Prostate gland (tissue), 2 donors: Measurements from ENCODE around the gene PABPN1. TPM values are rescaled to one million over a fixed set of nuclear protein-coding genes. Genes with fewer than 3 reads are reported as not detected.
A peak's percentile ranks its signal among the peaks of the same experiment; 100 is the strongest.
"Not testable (repeated sequence)": the region's sequence is repeated elsewhere in the genome, so short reads cannot be mapped to it uniquely, and the experiment has no call there.

Experiments used
- DNase-seq: peaks from one replicate; pipeline ENCODE4 v3.0.0-alpha.2; 2019; ENCODE audit warnings: low spot score
- H3K27ac ChIP-seq, 2 donors: fragments of 200-600 bp; sonication (generic); 2 replicates each; pipeline ENCODE4 v1.5.1; 2017 to 2019
- H3K27me3 ChIP-seq: fragments of 200-600 bp; sonication (generic); replicated peaks from 2 replicates; pipeline ENCODE4 v1.5.1; 2019; ENCODE audit not compliant: insufficient read depth
- H3K36me3 ChIP-seq, 2 donors: fragments of 200-600 bp; sonication (generic); 1 replicate in 1 of 2; 2 replicates in 1 of 2; pipeline versions ENCODE4 v1.5.1 to v1.8.1; 2017 to 2019
- H3K4me1 ChIP-seq: fragments of 200-600 bp; sonication (generic); replicated peaks from 2 replicates; pipeline ENCODE4 v1.5.1; 2019
- H3K4me3 ChIP-seq, 2 donors: fragments of 200-600 bp; sonication (generic); 2 replicates each; pipeline ENCODE4 v1.5.1; 2017 to 2019
- H3K9me3 ChIP-seq: fragments of 200-600 bp; sonication (generic); 2 replicates; pipeline ENCODE4 v1.5.1; 2017
- POLR2A ChIP-seq: fragments of 450-650 bp; IDR thresholded peaks from one replicate; pipeline ENCODE4 v1.6.1; 2016; ENCODE audit warnings: antibody characterized with exemption, mild to moderate bottlenecking
- POLR2AphosphoS5 ChIP-seq: sonication (generic); formaldehyde crosslinking; IDR thresholded peaks from one replicate; pipeline ENCODE4 v1.6.1; 2017; ENCODE audit warnings: antibody characterized with exemption
- WGBS: methylation state at CpG from one replicate; pipeline ENCODE4 v1.1.5; 2018; 5-methylcytosine and 5-hydroxymethylcytosine counted together
- intact Hi-C: fragments of 100-400 bp; cut with DNase I; formaldehyde crosslinking; loops from one replicate; pipeline ENCODE4 v1.14.2; 2022
- total RNA-seq, 2 donors: library from RNA; depleted of rRNA; stranded (reverse); fragments of >200 nt; gene quantifications; one replicate each; pipeline ENCODE4 v1.1.0, GENCODE V29; 2016
- TF ChIP-seq, protein P1 (sequence below), 4 experiments: fragments of 200-600 bp in 2 of 4; fragments of 450-650 bp in 2 of 4; sonication (generic) in 2 of 4; IDR thresholded peaks; 1 replicate in 3 of 4; 2 replicates in 1 of 4; pipeline ENCODE4 v1.5.1; 2016 to 2019; ENCODE audit warnings: antibody characterized with exemption in 4 of 4, mild to moderate bottlenecking in 2 of 4, moderate library complexity in 2 of 4

Gene PABPN1
- total RNA-seq: 100 to 1,000 TPM in 1 of 2 donors, 10 to 100 TPM in 1; 62.7 to 113 TPM

- Histone ChIP-seq H3K9me3 (no peaks in the 10 kb centered on the region), H3K36me3 (peaks cover 0 to 7% of the 10 kb centered on the region in 2 donors), H3K27ac (peak within 1 kb of the TSS; percentile 98), H3K4me1 (no peaks in the 10 kb centered on the region), H3K4me3 (peak within 1 kb of the TSS; percentile 96 to 98), H3K27me3 (no peaks in the 10 kb centered on the region)
- intact Hi-C loops: loop anchor here (2.0 to 10.0 kb wide), 3 partner anchors 14 to 244 kb away; partner anchors contain the start of genes AP1G2, BCL2L2 and NGDN
- DNase-seq: peak; percentile 100
- TF ChIP-seq POLR2AphosphoS5 (peak; percentile 98), POLR2A (peak; percentile 68)
- TF ChIP-seq, protein P1, sequence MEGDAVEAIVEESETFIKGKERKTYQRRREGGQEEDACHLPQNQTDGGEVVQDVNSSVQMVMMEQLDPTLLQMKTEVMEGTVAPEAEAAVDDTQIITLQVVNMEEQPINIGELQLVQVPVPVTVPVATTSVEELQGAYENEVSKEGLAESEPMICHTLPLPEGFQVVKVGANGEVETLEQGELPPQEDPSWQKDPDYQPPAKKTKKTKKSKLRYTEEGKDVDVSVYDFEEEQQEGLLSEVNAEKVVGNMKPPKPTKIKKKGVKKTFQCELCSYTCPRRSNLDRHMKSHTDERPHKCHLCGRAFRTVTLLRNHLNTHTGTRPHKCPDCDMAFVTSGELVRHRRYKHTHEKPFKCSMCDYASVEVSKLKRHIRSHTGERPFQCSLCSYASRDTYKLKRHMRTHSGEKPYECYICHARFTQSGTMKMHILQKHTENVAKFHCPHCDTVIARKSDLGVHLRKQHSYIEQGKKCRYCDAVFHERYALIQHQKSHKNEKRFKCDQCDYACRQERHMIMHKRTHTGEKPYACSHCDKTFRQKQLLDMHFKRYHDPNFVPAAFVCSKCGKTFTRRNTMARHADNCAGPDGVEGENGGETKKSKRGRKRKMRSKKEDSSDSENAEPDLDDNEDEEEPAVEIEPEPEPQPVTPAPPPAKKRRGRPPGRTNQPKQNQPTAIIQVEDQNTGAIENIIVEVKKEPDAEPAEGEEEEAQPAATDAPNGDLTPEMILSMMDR (IDR thresholded peaks at IDR 0.05): peak in 1 of 4 experiments; percentile 5
- 4% methylated on average over 44 of the region's 63 CpGs for WGBS
Measured at GRCh38 chr14:23320584-23321571, at the start of gene PABPN1. PABPN1 (plus strand) TSS chr14:23321457; CDS start chr14:23321470, 13 bp downstream.

GRCh38 chr14:23275412-23275811 is 45.8 kb upstream of the PABPN1 start:
- intact Hi-C loops: no loop called here
- DNase-seq: no peak
- TF ChIP-seq, protein P1 (IDR thresholded peaks at IDR 0.05): no peak
- no peak for TF ChIP-seq POLR2AphosphoS5
- no peak overlapping the region for H3K27ac ChIP-seq
- no peaks in the 10 kb centered on the region for H3K4me1 ChIP-seq
- H3K4me3 ChIP-seq: no peak overlapping the region
- H3K9me3 ChIP-seq: no peaks in the 10 kb centered on the region
- no peaks in the 10 kb centered on the region for H3K36me3 ChIP-seq
- WGBS: 97% methylated on average over 2 of the region's 2 CpGs
- H3K27me3 ChIP-seq: no peaks in the 10 kb centered on the region

DNA sequence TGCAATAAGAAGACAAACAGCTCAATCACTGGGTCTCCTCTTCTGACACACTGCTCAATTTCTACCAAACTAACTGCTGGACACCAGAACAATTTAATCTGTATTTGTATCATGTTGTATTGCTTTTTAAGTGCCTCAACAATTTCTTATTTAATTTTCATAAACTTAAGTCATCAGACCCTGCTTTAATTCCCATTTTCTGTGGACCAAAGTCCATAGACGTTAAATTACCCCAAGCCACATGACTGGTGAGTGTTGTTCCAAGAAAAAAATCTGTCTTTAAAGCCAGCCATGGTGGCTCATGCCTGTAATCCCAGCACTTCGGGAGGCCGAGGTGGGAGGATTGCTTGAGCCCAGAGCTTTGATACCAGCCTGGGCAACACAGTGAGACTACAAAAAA is 44.1 kb upstream of the PABPN1 start:
- 87% methylated on average over 3 of the region's 3 CpGs for WGBS
- Histone ChIP-seq H3K27me3 (no peaks in the 10 kb centered on the region), H3K27ac (no peak overlapping the region), H3K4me1 (no peaks in the 10 kb centered on the region), H3K4me3 (no peak overlapping the region), H3K36me3 (no peaks in the 10 kb centered on the region), H3K9me3 (no peaks in the 10 kb centered on the region)
- TF ChIP-seq, protein P1 (IDR thresholded peaks at IDR 0.05): no peak
- TF ChIP-seq POLR2A (no peak), POLR2AphosphoS5 (no peak)
- no peak for DNase-seq
- intact Hi-C loops: no loop called here

DNA sequence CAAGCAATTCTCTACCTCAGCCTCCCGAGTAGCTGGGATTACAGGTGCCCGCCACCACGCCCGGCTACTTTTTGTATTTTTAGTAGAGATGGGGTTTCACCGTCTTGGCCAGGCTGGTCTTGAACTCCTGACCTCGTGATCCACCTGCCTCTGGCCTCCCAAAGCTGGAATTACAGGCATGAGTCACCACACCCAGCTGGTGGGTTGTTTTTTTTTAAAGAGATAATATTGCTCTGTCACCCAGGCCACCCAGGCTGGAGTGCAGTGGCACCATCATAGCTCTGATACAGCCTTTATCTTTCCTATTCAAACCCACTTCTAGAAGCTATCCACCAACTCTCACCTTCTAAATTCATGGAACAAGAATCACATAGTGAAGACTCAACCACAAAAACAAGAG is 43.3 kb upstream of the PABPN1 start:
- H3K27me3 ChIP-seq, intact Hi-C loops, H3K4me3 ChIP-seq, DNase-seq, H3K9me3 ChIP-seq, H3K4me1 ChIP-seq, H3K27ac ChIP-seq, H3K36me3 ChIP-seq: not testable (repeated sequence)
- WGBS: 97% methylated on average over 6 of the region's 6 CpGs

DNA sequence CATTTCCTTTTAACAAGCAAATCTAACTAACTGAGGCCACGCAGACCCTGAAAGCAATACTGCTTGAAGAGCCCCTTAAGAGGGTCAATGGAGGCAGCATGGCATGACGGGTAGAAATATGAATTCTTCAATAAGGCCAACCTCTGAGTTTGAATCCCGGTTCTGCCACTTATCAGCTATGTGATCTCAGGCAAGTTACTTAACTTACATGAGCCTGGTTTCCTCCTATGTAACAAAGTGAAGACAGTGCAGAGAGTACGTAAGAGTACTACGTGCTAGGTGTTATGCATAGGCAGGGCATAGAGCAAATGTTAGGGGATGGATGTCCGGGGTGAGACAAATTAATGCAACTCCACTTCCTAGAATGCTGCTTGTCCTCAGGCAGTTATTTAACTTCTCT is 40.0 kb upstream of the PABPN1 start:
- H3K27ac ChIP-seq: no peak overlapping the region
- intact Hi-C loops: no loop called here

More for the DNA sequence above, 40.0 kb upstream of the PABPN1 start:
- WGBS: 91% methylated on average over 6 of the region's 6 CpGs
- Histone ChIP-seq H3K9me3 (no peaks in the 10 kb centered on the region), H3K36me3 (no peaks in the 10 kb centered on the region), H3K4me1 (no peaks in the 10 kb centered on the region), H3K27me3 (no peaks in the 10 kb centered on the region), H3K4me3 (no peak overlapping the region)
- no peak for TF ChIP-seq POLR2AphosphoS5
- TF ChIP-seq POLR2A: no peak
- TF ChIP-seq, protein P1 (IDR thresholded peaks at IDR 0.05): no peak
- no peak for DNase-seq
